Type B pancreatic cell (in vitro differentiated cells): ENCODE data around the gene DMBX1. TPM values are rescaled to one million over a fixed set of nuclear protein-coding genes. Genes with fewer than 3 reads are reported as not detected.

Experiments
- DNase-seq: peaks from one replicate; pipeline ENCODE4 v3.0.0; 2021; ENCODE audit warnings: mixed read lengths; ENCODE audit not compliant: unreplicated experiment; ENCODE audit errors: extremely low spot score
- H3K27ac Mint-ChIP-seq: 2 replicates; pipeline ENCODE4 v1.8.0; 2021; ENCODE audit warnings: mild to moderate bottlenecking, mixed read lengths
- H3K27me3 Mint-ChIP-seq: 2 replicates; pipeline ENCODE4 v1.8.0; 2021; ENCODE audit warnings: mixed read lengths
- H3K36me3 Mint-ChIP-seq: 2 replicates; pipeline ENCODE4 v1.8.0; 2021; ENCODE audit warnings: mixed read lengths
- H3K4me1 Mint-ChIP-seq: one replicate; pipeline ENCODE4 v1.8.0; 2021; ENCODE audit warnings: mixed read lengths; ENCODE audit not compliant: unreplicated experiment
- H3K4me3 Mint-ChIP-seq: 2 replicates; pipeline ENCODE4 v1.8.0; 2021; ENCODE audit warnings: mild to moderate bottlenecking, mixed read lengths
- H3K9me3 Mint-ChIP-seq: 2 replicates; pipeline ENCODE4 v1.8.0; 2021; ENCODE audit warnings: mixed read lengths
- total RNA-seq: library from RNA; stranded (reverse); gene quantifications from 2 replicates; pipeline ENCODE4 v1.2.1, GENCODE V29; 2021; ENCODE audit warnings: low replicate concordance
- TF ChIP-seq, protein P1 (sequence below): fragments of 200-600 bp; sonication (generic); conservative IDR thresholded peaks from 2 replicates; pipeline ENCODE4 v1.5.0; 2021; ENCODE audit warnings: antibody characterized with exemption, mild to moderate bottlenecking

DMBX1 gene
- total RNA-seq, 1 donor from 2014 or later, result 0.10 TPM

DNA sequence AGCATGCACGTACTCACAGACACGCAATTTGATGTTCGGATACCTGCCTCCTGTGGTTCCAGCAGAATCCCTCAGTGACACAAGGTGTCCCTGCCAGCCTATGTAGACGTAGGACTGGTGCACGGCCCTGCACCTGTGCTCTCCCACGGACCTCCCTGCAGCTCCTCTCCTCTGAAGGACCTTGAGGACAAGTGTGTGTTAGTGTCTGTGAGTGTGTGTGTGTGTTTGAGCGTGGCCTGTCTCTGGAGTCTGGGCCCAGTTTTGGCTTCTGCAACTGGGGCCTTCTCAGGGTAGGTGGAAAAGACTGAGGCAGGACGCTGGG lies 22.5 kb upstream of the DMBX1 start:
- H3K27me3 Mint-ChIP-seq, result peaks cover 88% of the 10 kb centered on the region
- H3K9me3 Mint-ChIP-seq, result no peaks in the 10 kb centered on the region

DNA sequence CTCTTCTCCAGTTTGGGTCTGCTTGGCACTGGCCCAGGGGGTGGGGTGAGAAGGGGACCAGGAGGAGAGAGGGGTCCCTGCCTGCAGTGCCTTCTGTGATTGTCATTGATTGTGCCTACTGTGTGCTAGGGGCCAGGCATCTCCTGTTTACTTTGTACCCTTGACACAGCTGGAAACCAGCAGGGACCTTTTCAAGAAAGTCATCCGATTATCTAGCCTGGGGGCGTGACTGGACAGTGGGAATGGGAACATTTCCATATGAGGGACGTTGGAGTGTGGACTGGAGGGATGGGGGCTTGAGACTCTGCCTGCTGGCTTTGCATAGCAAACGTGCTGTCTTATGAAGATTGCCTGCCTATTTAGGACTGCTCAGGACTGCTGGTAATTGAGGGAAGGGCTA lies 19.8 kb upstream of the DMBX1 start:
- Mint-ChIP-seq H3K4me3 (no peak overlapping the region), H3K9me3 (no peaks in the 10 kb centered on the region), H3K27ac (no peak overlapping the region), H3K27me3 (peaks cover 90% of the 10 kb centered on the region), H3K4me1 (peaks cover 5% of the 10 kb centered on the region), H3K36me3 (no peaks in the 10 kb centered on the region)
- no peak for DNase-seq
- TF ChIP-seq, protein P1, sequence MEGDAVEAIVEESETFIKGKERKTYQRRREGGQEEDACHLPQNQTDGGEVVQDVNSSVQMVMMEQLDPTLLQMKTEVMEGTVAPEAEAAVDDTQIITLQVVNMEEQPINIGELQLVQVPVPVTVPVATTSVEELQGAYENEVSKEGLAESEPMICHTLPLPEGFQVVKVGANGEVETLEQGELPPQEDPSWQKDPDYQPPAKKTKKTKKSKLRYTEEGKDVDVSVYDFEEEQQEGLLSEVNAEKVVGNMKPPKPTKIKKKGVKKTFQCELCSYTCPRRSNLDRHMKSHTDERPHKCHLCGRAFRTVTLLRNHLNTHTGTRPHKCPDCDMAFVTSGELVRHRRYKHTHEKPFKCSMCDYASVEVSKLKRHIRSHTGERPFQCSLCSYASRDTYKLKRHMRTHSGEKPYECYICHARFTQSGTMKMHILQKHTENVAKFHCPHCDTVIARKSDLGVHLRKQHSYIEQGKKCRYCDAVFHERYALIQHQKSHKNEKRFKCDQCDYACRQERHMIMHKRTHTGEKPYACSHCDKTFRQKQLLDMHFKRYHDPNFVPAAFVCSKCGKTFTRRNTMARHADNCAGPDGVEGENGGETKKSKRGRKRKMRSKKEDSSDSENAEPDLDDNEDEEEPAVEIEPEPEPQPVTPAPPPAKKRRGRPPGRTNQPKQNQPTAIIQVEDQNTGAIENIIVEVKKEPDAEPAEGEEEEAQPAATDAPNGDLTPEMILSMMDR, result no peak

More for the DNA sequence above, 22.5 kb upstream of the DMBX1 start:
- peak overlapping the region; percentile 82 for H3K4me3 Mint-ChIP-seq
- no peaks in the 10 kb centered on the region for H3K36me3 Mint-ChIP-seq
- TF ChIP-seq, protein P1, result no peak
- H3K27ac Mint-ChIP-seq, result peak overlapping the region; percentile 29
- no peak for DNase-seq
- peaks cover 5% of the 10 kb centered on the region for H3K4me1 Mint-ChIP-seq

DNA sequence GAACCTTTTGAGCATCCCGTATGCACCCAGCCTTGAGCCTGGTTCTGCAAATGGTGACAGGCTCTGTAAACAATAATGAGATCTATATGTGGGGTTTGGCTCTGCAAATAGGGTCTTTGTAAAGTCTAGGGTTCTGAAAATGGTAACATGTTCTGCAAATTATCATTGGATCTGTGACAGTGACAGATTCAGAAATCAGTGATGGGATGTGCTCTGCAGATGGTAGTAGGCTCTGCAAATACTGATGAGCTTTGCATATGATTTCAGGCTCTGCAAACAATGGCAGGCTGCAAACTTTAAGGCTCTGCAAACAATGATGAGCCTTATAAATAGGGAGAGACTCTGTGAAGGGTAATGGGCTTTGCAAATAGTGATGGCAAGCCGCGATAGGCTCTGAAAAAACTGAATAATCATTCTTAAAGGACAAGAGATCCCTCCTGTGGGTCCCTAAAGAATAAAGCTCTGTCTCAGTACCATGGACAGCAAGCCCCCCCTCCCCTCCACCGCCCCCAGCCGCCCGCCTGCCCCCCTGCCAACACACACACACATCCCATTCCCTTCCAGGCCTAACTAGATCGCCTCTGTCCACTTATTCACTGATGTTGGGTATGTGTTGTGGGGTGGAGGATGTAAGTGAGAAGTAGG lies 17.7 kb upstream of the DMBX1 start:
- H3K36me3 Mint-ChIP-seq, result no peaks in the 10 kb centered on the region
- no peak overlapping the region for H3K27ac Mint-ChIP-seq
- H3K4me1 Mint-ChIP-seq, result no peaks in the 10 kb centered on the region
- no peak overlapping the region for H3K4me3 Mint-ChIP-seq
- no peaks in the 10 kb centered on the region for H3K9me3 Mint-ChIP-seq
- TF ChIP-seq, protein P1, result no peak
- H3K27me3 Mint-ChIP-seq, result peaks cover 92% of the 10 kb centered on the region
- no peak for DNase-seq

DNA sequence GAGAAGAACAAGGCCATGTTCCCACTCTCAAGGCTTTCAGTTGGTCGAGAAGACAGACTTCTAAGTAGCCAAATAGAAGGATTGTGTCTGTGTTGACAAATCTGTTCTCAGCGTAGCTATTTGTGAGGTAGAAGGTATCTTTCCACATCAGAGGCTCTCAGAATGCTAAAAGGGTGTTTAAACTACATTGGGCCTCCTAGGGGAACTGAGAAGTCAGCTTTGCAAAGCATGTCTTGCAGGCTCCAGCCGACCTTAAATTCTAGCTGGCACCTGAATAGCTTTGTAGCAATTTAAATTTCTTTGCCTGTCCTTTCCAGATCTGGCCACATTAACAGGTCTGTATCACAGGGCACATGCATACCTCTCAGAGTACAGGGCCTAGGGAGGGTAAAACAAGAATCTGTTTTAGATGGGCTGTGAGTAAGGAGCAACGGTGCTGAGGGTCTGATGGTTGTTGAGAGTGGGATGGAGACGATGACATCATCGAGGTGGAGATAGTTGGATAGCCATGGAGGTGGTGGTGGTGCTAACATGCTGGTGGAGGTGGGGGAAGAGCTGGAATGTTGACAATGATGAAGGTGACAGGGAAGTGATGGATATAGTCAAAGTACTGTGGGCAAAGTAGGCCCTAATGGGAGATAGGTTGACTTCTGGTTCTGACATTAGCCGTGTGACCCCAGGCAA lies 17.0 kb upstream of the DMBX1 start:
- TF ChIP-seq, protein P1, result no peak
- Mint-ChIP-seq H3K4me3 (no peak overlapping the region), H3K36me3 (no peaks in the 10 kb centered on the region), H3K9me3 (no peaks in the 10 kb centered on the region), H3K27ac (no peak overlapping the region), H3K4me1 (no peaks in the 10 kb centered on the region), H3K27me3 (peaks cover 92% of the 10 kb centered on the region)
- no peak for DNase-seq

DNA sequence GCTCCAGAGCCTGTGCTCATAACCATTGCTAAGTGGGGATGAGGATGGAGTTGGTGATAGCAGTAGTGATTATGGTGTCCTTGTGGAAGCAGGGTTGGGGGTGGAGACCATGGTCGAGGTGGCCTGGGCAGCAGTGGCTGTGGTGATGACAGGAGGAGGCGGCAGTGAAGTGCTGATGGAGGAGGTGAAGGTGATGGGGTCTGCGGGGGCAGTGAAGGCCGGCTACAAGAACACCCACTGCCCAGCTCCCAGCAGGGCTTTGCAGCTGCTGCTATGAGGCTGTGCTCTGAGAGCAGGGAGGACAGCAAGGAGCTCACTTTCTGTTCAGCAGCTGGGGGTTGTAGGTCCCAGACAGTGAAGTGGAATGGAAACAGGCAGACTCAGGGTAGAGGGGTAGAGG lies 15.6 kb upstream of the DMBX1 start:
- no peaks in the 10 kb centered on the region for H3K9me3 Mint-ChIP-seq
- no peak for DNase-seq
- no peak overlapping the region for H3K27ac Mint-ChIP-seq
- TF ChIP-seq, protein P1, result no peak
- no peak overlapping the region for H3K4me3 Mint-ChIP-seq
- peaks cover 97% of the 10 kb centered on the region for H3K27me3 Mint-ChIP-seq
- no peaks in the 10 kb centered on the region for H3K36me3 Mint-ChIP-seq
- no peaks in the 10 kb centered on the region for H3K4me1 Mint-ChIP-seq
